Measurements from ENCODE around the gene CDC34. TPM values are rescaled to one million over a fixed set of nuclear protein-coding genes. Genes with fewer than 3 reads are reported as not detected.

Gene CDC34
- total RNA-seq, 1 experiment from 2014 or later = 112 TPM

- Histone ChIP-seq H3K79me2 (ENCODE audit: insufficient read depth, low read length) (no peaks in the 10 kb centered on the region), H3K9ac (ENCODE audit: extremely low read depth, insufficient read length, low read length) (no peak overlapping the region), H4K8ac (replicated peaks; ENCODE audit: insufficient read length, low read depth, low read length) (no peak overlapping the region), H4K20me1 (ENCODE audit: control insufficient read depth, insufficient read depth, insufficient read length) (peaks cover 1% of the 10 kb centered on the region), H3K27me3 (ENCODE audit: insufficient read depth, low read length) (no peaks in the 10 kb centered on the region), H3K56ac (ENCODE audit: insufficient read length, low read depth, low read length) (no peak overlapping the region), H3T11ph (ENCODE audit: low read length) (no peak overlapping the region), H3K23me2 (ENCODE audit: insufficient read length, low read depth, low read length, poor library complexity, severe bottlenecking) (no peaks in the 10 kb centered on the region), H2BK120ac (ENCODE audit: low read depth, low read length, poor library complexity, severe bottlenecking) (no peak overlapping the region), H2BK15ac (ENCODE audit: low read depth, low read length) (no peak overlapping the region), H3K4ac (ENCODE audit: low read depth, low read length) (no peak overlapping the region), H3K27ac (ENCODE audit: insufficient read length, low read depth, low read length) (no peak overlapping the region), H2BK12ac (ENCODE audit: insufficient read length, low read depth, low read length) (no peak overlapping the region), H2BK5ac (ENCODE audit: insufficient read length, low read length) (no peak overlapping the region), H3K23ac (ENCODE audit: insufficient read length, low read depth, low read length) (no peak overlapping the region), H3K18ac (ENCODE audit: insufficient read length, low read depth, low read length) (no peak overlapping the region), H2AFZ (ENCODE audit: low read length) (no peak overlapping the region), H3K4me1 (ENCODE audit: insufficient read depth, low read length) (no peaks in the 10 kb centered on the region), H4K5ac (ENCODE audit: insufficient read length, low read depth, low read length) (no peak overlapping the region), H3K14ac (ENCODE audit: insufficient read depth, low read length) (no peak overlapping the region; the same call in 1 of the 2 replicates), H3K9me3 (ENCODE audit: control insufficient read depth, low read depth, low read length) (no peaks in the 10 kb centered on the region), H2BK20ac (ENCODE audit: low read depth, low read length, poor library complexity, severe bottlenecking) (no peak overlapping the region), H4K91ac (ENCODE audit: insufficient read length, low read depth, low read length) (no peak overlapping the region), H3K4me2 (ENCODE audit: insufficient read depth, insufficient read length, low read length) (no peak overlapping the region), H3K79me1 (ENCODE audit: insufficient read depth, low read depth, low read length, poor library complexity, severe bottlenecking) (no peaks in the 10 kb centered on the region), H2AK5ac (ENCODE audit: insufficient read length, low read length) (no peak overlapping the region)
- peaks cover 6 to 24% of the 10 kb centered on the region in 2 experiments for H3K4me1 Mint-ChIP-seq
- no peak for TF ChIP-seq CTCF (conservative IDR thresholded peaks at IDR 0.05)
- no CpG with 5 or more reads among the region's 18 CpGs for WGBS (ENCODE audit: extremely low coverage, insufficient read length, low lambda C conversion rate)
- no peak overlapping the region; a peak in 1 of 5 replicates for H3K4me3 Mint-ChIP-seq
- peaks cover 43% of the 10 kb centered on the region for H3K27me3 Mint-ChIP-seq (ENCODE audit: low read depth)
- H3K36me3 Mint-ChIP-seq (ENCODE audit: insufficient read depth in 1 of 3, low read depth in 3 of 3) = peaks cover 1 to 6% (median 1%) of the 10 kb centered on the region in 3 experiments; a peak in 4 of 7 replicates
- no peak overlapping the region for H3K27ac Mint-ChIP-seq
- no peak for DNase-seq
- peaks cover 0 to 2% of the 10 kb centered on the region in 2 experiments; a peak in 1 of 5 replicates for H3K9me3 Mint-ChIP-seq
Observed at GRCh38 chr19:525029-525428, 6.5 kb upstream of the CDC34 start.

Data from H9 (cell line).